SK-N-SH treated with all-trans-retinoic acid at 6 μM for 48 hours (cell line): ENCODE measurements around the gene MTCL1.
A peak's percentile ranks its signal among the peaks of the same experiment; 100 is the strongest.

Experiments
- ATAC-seq: fragments of 200-7000 bp; cut with Tn5 transposase; 3 replicates; pipeline ENCODE4 v1.9.1; 2020; ENCODE audit warnings: mild to moderate bottlenecking, moderate library complexity
- ARNTL ChIP-seq: fragments of 450-650 bp; formaldehyde crosslinking; IDR thresholded peaks from 2 replicates; pipeline ENCODE4 v1.5.0; 2020; ENCODE audit warnings: low read depth, mild to moderate bottlenecking, moderate library complexity, borderline replicate concordance
- BACH2 ChIP-seq: fragments of 250-450 bp; sonication (Bioruptor Pico); IDR thresholded peaks from 2 replicates; pipeline ENCODE4 v1.9.0; 2021; ENCODE audit warnings: mild to moderate bottlenecking, borderline replicate concordance
- CSDC2 ChIP-seq: fragments of 250-450 bp; sonication (Bioruptor Pico); IDR thresholded peaks from 2 replicates; pipeline ENCODE4 v1.5.0; 2020; ENCODE audit warnings: mild to moderate bottlenecking, moderate library complexity
- ESRRG ChIP-seq: fragments of 250-450 bp; sonication (Bioruptor Pico); IDR thresholded peaks from 2 replicates; pipeline ENCODE4 v1.6.1; 2021; ENCODE audit warnings: mild to moderate bottlenecking
- GLIS3 ChIP-seq: fragments of 250-450 bp; sonication (Bioruptor Pico); IDR thresholded peaks from 2 replicates; pipeline ENCODE4 v1.5.0; 2020; ENCODE audit warnings: mild to moderate bottlenecking, moderate library complexity
- ISL1 ChIP-seq: fragments of 250-450 bp; sonication (Bioruptor Pico); IDR thresholded peaks from 2 replicates; pipeline ENCODE4 v2.1.2; 2022; ENCODE audit warnings: mild to moderate bottlenecking, moderate library complexity
- OSR1 ChIP-seq: fragments of 250-450 bp; sonication (Bioruptor Pico); IDR thresholded peaks from 2 replicates; pipeline ENCODE4 v1.8.0; 2022; ENCODE audit warnings: moderate library complexity, mild to moderate bottlenecking, inconsistent platforms
- PPARA ChIP-seq: fragments of 250-450 bp; sonication (Bioruptor Pico); IDR thresholded peaks from 2 replicates; pipeline ENCODE4 v1.5.0; 2020; ENCODE audit warnings: mild to moderate bottlenecking, borderline replicate concordance
- RARB ChIP-seq: fragments of 250-450 bp; sonication (Bioruptor Pico); IDR thresholded peaks from 2 replicates; pipeline ENCODE4 v1.8.0; 2021; ENCODE audit warnings: mild to moderate bottlenecking, moderate library complexity
- SNAI2 ChIP-seq: fragments of 250-450 bp; sonication (Bioruptor Pico); IDR thresholded peaks from 2 replicates; pipeline ENCODE4 v1.5.0; 2020; ENCODE audit warnings: mild to moderate bottlenecking, moderate library complexity
- TCF4 ChIP-seq: fragments of 250-450 bp; sonication (Bioruptor Pico); IDR thresholded peaks from 2 replicates; pipeline ENCODE4 v1.8.0; 2021; ENCODE audit warnings: mild to moderate bottlenecking, moderate library complexity, borderline replicate concordance
- TOX ChIP-seq: fragments of 250-450 bp; sonication (Bioruptor Pico); IDR thresholded peaks from 2 replicates; pipeline ENCODE4 v1.8.0; 2021; ENCODE audit warnings: mild to moderate bottlenecking, moderate library complexity, borderline replicate concordance
- ZC3H10 ChIP-seq: fragments of 250-450 bp; sonication (Bioruptor Pico); IDR thresholded peaks from 2 replicates; pipeline ENCODE4 v1.5.1; 2021; ENCODE audit warnings: mild to moderate bottlenecking, moderate library complexity
- ZFP3 ChIP-seq: fragments of 250-450 bp; sonication (Bioruptor Pico); IDR thresholded peaks from 2 replicates; pipeline ENCODE4 v1.5.0; 2020; ENCODE audit warnings: mild to moderate bottlenecking, moderate library complexity
- ZNF565 ChIP-seq: fragments of 450-650 bp; formaldehyde crosslinking; conservative IDR thresholded peaks from 2 replicates; pipeline ENCODE4 v1.5.0; 2020; ENCODE audit warnings: low read depth, mild to moderate bottlenecking, moderate library complexity
- ZNF8 ChIP-seq: fragments of 450-650 bp; formaldehyde crosslinking; IDR thresholded peaks from 2 replicates; pipeline ENCODE4 v1.5.0; 2020; ENCODE audit warnings: mild to moderate bottlenecking, moderate library complexity
- TF ChIP-seq, protein P1 (sequence below): fragments of 250-450 bp; sonication (Bioruptor Pico); IDR thresholded peaks from 2 replicates; pipeline ENCODE4 v1.5.0; 2020; ENCODE audit warnings: mild to moderate bottlenecking, moderate library complexity
- TF ChIP-seq, protein P2 (sequence below): fragments of 250-450 bp; sonication (Bioruptor Pico); IDR thresholded peaks from 2 replicates; pipeline ENCODE4 v1.5.1; 2021; ENCODE audit warnings: mild to moderate bottlenecking, moderate library complexity
- TF ChIP-seq, protein P3 (sequence below): fragments of 250-450 bp; sonication (Bioruptor Pico); IDR thresholded peaks from 2 replicates; pipeline ENCODE4 v1.5.1; 2020; ENCODE audit warnings: low read depth, mild to moderate bottlenecking, moderate library complexity
- TF ChIP-seq, protein P4 (sequence below): fragments of 250-450 bp; sonication (Bioruptor Pico); IDR thresholded peaks from 2 replicates; pipeline ENCODE4 v1.8.0; 2021; ENCODE audit warnings: low read depth, mild to moderate bottlenecking, moderate library complexity, borderline replicate concordance
- TF ChIP-seq, protein P5 (sequence below): fragments of 250-450 bp; sonication (Bioruptor Pico); IDR thresholded peaks from 2 replicates; pipeline ENCODE4 v1.8.0; 2020; ENCODE audit warnings: mild to moderate bottlenecking, moderate library complexity, borderline replicate concordance

MTCL1 gene

DNA sequence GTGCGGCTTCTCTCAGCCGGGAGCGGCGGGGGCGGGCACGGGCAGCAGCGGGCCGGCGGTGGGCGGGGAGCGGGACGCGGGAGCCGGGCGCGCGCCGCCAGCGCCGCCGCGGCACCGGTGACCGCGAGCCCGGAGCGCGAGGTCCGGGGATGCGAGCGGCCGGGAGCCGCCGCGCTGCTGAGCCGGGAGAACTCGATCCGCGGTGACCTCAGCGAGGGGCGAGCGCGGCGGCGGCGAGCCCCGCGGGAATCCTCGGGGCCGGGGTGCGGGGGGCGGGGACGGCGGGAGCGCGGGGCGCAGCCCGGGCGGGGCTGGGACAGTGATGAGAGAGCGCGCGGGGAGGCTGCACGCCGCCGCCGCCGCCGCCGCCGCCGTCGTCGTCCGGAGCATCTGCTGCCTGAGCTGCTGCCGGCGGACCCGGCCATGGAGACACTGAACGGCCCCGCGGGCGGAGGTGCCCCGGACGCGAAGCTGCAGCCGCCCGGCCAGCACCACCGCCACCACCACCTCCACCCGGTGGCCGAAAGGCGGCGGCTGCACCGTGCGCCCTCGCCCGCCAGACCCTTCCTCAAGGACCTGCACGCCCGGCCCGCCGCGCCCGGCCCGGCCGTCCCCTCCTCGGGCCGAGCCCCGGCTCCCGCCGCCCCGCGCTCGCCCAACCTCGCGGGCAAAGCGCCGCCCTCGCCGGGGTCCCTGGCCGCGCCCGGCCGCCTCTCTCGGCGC lies at the start of gene MTCL1:
Gene MTCL1, plus strand, starts transcription at position 319 of the 723 bp plus-strand sequence. Its CDS starts 105 bp downstream, at position 424.
- 0 out of 3 replicates have a peak, but pooled peaks have one; percentile 1 for ATAC-seq
- TF ChIP-seq TCF4 (CRISPR knock-in tag) (no peak), GLIS3 (no peak), PPARA (CRISPR knock-in tag) (no peak), TOX (CRISPR knock-in tag) (no peak), OSR1 (CRISPR knock-in tag) (no peak)
- TF ChIP-seq, protein P1, sequence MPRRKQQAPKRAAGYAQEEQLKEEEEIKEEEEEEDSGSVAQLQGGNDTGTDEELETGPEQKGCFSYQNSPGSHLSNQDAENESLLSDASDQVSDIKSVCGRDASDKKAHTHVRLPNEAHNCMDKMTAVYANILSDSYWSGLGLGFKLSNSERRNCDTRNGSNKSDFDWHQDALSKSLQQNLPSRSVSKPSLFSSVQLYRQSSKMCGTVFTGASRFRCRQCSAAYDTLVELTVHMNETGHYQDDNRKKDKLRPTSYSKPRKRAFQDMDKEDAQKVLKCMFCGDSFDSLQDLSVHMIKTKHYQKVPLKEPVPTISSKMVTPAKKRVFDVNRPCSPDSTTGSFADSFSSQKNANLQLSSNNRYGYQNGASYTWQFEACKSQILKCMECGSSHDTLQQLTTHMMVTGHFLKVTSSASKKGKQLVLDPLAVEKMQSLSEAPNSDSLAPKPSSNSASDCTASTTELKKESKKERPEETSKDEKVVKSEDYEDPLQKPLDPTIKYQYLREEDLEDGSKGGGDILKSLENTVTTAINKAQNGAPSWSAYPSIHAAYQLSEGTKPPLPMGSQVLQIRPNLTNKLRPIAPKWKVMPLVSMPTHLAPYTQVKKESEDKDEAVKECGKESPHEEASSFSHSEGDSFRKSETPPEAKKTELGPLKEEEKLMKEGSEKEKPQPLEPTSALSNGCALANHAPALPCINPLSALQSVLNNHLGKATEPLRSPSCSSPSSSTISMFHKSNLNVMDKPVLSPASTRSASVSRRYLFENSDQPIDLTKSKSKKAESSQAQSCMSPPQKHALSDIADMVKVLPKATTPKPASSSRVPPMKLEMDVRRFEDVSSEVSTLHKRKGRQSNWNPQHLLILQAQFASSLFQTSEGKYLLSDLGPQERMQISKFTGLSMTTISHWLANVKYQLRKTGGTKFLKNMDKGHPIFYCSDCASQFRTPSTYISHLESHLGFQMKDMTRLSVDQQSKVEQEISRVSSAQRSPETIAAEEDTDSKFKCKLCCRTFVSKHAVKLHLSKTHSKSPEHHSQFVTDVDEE, result no peak
- TF ChIP-seq, protein P2, sequence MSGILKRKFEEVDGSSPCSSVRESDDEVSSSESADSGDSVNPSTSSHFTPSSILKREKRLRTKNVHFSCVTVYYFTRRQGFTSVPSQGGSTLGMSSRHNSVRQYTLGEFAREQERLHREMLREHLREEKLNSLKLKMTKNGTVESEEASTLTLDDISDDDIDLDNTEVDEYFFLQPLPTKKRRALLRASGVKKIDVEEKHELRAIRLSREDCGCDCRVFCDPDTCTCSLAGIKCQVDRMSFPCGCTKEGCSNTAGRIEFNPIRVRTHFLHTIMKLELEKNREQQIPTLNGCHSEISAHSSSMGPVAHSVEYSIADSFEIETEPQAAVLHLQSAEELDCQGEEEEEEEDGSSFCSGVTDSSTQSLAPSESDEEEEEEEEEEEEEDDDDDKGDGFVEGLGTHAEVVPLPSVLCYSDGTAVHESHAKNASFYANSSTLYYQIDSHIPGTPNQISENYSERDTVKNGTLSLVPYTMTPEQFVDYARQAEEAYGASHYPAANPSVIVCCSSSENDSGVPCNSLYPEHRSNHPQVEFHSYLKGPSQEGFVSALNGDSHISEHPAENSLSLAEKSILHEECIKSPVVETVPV, result no peak

DNA sequence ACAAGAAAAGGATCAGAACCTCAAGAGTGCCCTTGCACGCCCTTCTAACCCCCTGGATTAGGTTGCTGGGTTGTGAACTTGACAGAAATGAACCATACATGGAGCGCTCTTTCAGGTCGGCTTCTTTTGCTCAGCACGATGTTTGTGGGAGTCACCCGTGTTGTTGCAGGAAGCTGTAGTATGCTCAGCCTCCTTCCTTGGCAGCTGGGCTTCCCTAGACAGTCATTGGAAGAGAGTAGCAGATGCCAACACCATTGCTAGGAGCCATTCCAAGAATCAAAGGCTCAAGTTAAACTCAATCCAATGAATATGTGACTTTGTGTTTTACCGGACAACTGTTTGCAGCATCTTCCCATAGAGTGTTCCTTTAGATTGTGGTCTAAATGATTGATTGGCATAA lies 49.1 kb upstream of the MTCL1 start:
- no peak for ATAC-seq
- TF ChIP-seq ZC3H10 (CRISPR knock-in tag) (no peak), ZFP3 (CRISPR knock-in tag) (no peak), ISL1 (CRISPR knock-in tag) (no peak), ARNTL (no peak), TOX (CRISPR knock-in tag) (no peak), RARB (no peak), PPARA (CRISPR knock-in tag) (no peak), ZNF8 (no peak), BACH2 (CRISPR knock-in tag) (no peak), GLIS3 (no peak), ESRRG (CRISPR knock-in tag) (no peak), ZNF565 (CRISPR knock-in tag) (no peak), CSDC2 (no peak), TCF4 (CRISPR knock-in tag) (no peak), SNAI2 (no peak)
- TF ChIP-seq, protein P3, sequence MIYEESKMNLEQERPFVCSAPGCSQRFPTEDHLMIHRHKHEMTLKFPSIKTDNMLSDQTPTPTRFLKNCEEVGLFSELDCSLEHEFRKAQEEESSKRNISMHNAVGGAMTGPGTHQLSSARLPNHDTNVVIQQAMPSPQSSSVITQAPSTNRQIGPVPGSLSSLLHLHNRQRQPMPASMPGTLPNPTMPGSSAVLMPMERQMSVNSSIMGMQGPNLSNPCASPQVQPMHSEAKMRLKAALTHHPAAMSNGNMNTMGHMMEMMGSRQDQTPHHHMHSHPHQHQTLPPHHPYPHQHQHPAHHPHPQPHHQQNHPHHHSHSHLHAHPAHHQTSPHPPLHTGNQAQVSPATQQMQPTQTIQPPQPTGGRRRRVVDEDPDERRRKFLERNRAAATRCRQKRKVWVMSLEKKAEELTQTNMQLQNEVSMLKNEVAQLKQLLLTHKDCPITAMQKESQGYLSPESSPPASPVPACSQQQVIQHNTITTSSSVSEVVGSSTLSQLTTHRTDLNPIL (CRISPR knock-in tag), result no peak
- TF ChIP-seq, protein P4, sequence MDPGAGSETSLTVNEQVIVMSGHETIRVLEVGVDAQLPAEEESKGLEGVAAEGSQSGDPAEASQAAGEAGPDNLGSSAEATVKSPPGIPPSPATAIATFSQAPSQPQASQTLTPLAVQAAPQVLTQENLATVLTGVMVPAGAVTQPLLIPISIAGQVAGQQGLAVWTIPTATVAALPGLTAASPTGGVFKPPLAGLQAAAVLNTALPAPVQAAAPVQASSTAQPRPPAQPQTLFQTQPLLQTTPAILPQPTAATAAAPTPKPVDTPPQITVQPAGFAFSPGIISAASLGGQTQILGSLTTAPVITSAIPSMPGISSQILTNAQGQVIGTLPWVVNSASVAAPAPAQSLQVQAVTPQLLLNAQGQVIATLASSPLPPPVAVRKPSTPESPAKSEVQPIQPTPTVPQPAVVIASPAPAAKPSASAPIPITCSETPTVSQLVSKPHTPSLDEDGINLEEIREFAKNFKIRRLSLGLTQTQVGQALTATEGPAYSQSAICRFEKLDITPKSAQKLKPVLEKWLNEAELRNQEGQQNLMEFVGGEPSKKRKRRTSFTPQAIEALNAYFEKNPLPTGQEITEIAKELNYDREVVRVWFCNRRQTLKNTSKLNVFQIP (CRISPR knock-in tag), result no peak
- TF ChIP-seq, protein P1, result no peak
- TF ChIP-seq, protein P5, sequence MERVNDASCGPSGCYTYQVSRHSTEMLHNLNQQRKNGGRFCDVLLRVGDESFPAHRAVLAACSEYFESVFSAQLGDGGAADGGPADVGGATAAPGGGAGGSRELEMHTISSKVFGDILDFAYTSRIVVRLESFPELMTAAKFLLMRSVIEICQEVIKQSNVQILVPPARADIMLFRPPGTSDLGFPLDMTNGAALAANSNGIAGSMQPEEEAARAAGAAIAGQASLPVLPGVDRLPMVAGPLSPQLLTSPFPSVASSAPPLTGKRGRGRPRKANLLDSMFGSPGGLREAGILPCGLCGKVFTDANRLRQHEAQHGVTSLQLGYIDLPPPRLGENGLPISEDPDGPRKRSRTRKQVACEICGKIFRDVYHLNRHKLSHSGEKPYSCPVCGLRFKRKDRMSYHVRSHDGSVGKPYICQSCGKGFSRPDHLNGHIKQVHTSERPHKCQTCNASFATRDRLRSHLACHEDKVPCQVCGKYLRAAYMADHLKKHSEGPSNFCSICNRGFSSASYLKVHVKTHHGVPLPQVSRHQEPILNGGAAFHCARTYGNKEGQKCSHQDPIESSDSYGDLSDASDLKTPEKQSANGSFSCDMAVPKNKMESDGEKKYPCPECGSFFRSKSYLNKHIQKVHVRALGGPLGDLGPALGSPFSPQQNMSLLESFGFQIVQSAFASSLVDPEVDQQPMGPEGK, result no peak
- TF ChIP-seq, protein P2, result no peak
